GM21619 (cell line): Measurements from ENCODE around the gene JAM3.
A peak's percentile ranks its signal among the peaks of the same experiment; 100 is the strongest.
"Not testable (repeated sequence)": the region's sequence is repeated elsewhere in the genome, so short reads cannot be mapped to it uniquely, and the experiment has no call there.

Source experiments
- ATAC-seq: cut with Tn5 transposase; IDR thresholded peaks from one replicate; pipeline ENCODE4 v1.9.1; 2021; ENCODE audit not compliant: unreplicated experiment

The JAM3 gene

DNA sequence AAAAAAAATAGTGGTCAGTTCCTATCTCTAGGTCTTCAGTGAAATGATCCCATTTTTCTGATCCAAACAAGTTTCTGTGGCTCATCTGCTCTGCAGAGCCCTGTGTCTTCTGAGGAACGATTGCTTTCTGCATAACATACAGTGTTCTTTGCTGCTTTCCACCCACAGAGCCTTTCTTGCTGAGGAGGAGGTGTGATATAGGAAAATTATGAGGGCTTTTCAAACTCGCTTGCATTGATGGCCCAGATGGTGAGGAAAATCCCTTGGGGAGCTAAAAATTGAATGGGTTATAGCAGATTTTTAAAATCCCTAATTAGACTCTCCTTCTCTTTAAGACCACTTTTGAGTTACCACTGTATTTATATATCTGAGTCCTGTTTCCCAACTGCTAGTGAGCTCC, 31.3 kb downstream of the JAM3 start:
- ATAC-seq, result no peak

DNA sequence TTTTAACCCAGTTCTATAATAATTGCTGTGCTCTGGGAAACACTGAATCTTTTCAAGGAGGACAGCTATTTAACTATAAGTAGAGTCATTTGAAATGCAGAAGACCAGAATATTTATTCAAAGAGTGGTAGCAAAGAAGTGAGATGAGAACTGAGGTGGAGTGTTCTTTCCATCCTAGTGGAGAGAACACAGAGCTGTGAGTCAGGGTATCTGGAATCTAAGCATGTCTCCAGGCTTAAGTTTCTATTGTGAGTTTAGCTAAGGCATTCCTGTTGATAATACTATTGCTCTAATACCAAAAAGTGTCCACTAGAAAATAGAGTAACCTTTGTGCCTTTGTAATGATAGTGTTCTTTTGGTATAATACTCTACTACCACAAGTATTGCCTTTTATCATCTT, 32.4 kb downstream of the JAM3 start:
- no peak for ATAC-seq

DNA sequence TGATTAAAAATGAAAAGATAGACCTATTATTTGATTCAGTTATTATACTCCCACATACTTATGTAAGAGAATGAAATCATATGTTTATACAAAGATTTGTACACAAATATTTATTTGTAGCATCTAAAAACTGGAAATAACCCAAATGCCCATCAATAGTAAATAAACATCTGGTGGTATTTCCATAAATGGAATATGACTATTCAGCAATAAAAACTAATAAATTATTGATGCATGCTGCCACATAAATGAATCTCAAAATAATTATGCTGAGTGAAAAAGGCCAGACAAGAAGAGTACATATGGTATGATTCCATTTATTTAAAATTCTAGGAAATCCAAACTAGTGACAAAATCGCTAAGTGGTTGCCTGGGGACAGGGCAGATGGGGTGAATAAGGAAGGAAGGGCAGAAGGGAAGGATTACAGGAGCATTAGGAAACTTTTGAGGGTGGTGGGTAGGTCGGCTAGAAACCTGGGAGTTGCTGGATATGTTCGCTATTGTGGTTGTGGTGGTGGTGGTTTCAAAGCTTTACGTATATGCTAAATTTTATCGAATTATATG, 41.5 kb downstream of the JAM3 start:
- ATAC-seq, result no peak

DNA sequence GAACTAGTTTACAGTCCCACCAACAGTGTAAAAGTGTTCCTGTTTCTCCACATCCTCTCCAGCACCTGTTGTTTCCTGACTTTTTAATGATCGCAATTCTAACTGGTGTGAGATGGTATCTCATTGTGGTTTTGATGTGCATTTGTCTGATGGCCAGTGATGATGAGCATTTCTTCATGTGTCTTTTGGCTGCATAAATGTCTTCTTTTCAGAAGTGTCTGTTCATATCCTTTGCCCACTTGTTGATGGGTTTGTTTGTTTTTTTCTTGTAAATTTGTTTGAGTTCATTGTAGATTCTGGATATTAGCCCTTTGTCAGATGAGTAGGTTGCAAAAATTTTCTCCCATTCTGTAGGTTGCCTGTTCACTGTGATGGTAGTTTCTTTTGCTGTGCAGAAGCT, 44.9 kb downstream of the JAM3 start:
- ATAC-seq, result not testable (repeated sequence)

DNA sequence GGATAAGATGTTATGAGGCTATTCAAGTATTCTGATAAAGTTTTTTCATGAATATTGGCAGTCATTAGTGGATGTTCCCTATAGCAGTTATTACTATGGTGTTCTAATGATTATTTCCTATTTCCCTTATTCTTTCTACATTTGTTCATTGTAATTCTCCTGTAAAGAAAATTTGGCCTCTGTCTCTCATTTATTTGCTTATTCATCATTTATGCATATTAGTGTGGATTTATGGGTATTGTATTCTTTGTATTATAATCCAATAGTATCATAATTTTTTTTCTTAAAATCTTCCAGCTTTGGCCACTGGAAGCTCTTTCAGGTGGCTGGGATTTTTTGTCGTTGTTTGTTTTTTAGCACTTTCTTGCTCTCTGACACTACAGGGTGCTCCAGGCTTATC, 47.3 kb downstream of the JAM3 start:
- ATAC-seq, result no peak

DNA sequence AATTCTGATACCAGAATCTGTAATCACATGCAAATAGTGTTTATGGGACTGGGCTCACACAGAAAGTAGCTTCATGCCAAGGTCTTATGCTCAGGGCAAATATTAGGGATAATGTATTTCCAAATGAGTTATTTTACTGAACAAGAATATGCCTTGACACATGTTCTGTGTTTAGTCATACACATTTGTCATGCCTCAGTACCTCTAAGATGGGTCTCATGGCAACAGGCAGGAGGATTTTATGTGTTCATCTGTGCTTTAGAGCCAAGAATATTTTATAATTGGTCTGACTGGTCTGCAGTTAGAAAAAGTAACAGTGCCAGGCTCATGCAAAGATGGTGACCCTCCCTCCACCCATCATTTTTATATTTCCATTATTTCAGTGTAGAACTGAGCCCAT, 49.1 kb downstream of the JAM3 start:
- ATAC-seq, result no peak

DNA sequence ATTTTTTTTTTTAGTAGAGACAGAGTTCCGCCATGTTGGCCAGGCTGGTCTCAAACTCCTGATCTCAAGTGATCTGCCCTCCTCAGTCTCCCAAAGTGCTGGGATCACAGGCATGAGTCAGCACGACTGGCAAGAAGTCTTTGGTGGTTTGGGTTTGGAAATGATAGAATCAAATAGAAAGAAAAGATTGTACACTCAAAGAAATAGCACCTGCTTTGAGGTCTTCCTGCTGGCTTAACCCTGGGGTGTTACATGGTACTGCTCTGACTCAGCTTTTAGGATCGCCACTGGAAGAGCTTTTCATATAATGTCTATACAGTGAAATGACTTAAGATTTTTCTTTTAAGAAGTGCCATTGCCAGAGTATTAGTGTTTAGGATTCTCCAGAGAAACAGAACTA, 50.2 kb downstream of the JAM3 start:
- ATAC-seq, result no peak

DNA sequence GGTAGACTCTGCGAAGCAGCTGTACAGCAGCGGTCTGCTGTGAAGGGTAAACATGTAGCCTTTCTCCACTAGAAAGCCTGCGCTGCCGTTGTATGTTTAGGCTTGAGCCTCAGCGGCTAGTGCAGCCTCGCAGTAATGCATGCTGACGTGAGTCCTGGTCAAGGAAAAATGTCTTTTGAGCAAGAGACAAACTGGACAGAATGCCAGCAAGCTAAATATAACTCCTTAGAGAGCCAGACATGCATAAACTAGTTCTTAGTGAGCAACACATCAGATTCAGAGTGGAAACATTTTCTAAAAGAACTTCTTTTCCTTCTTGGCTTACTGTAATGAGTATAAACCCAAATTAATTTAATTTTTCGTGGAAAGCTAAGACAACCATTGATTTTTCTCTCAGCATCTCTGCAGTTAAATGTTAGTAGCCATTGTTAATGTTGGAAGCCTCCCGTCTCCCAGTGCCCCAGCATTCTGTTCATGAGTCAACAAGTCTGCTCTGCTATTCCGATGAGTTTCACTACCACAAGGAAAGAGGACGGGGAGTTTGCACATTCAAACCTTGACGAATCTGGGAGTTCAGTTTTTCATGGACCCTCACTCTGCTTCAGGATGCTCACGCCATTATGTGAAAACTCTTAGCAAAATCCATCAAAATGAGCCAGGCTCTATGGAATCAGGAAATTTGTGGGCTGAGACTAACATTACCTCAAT, 51.4 kb downstream of the JAM3 start:
- ATAC-seq, result no peak

DNA sequence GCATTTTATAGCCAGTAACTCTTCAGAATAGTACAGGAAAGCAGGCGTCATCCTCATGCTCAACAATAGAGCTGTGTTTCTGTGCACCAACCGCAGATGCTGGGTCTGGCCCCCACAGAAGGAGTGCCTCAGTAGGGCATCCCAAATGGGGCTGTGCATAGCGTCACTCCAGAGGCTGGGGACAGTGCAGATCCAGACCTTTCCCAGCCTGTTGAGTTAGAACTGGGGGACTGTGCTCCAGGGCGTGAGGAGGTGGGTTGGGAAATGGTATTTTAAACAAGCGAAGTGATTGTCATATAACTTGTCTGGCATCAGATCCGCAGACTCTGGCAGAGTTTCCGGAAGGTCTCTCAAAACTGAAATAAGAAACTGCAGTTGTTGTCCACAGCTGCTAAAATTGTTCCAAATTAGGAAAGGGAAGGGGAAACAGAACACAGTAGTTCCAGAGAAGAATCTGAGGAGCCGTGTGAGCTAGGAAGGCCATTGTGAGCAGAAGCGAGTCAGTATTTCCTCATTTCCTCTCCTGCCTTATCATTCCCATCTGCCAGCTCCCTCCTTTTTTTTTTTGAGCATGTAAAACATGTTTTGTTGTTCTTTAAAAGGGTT, 52.2 kb downstream of the JAM3 start:
- no peak for ATAC-seq

DNA sequence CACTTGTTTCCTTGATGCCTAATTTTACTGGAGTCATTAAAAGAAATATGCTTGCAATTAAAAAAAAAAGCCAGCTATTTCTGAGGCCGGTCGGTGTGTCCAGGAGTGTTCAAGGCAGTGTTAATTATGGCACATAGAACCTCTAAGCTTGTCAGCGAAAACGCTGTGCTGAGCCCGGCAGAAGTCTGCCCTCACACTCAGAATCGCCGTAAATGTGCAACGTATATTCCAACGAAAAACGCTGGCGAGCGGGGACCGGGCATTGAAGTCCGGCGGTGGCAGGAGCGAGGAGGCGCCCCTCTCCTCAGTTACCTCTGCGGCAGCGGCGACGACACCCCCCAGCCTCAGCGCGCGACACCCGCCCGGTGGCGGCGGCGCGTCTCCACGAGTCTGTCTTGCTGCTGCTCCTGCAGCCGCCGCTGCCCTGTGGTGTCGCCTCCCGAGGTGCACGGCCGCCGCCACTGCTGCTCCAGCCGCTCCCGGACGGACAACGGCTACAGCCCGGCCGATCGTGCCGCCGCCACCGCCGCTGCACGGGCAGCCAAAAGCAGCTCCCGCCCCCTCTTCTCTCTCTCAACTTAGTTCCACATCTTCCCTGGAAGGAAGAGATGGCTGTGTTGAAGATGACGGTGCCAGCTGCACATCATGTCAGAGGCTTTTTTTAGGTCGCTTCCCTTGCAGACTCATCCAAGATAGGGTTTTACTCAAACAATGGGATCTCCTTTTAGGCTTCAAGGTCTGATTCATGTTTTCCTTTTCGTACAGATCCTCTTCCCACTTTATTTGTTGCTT, 56.0 kb downstream of the JAM3 start:
- no peak for ATAC-seq

DNA sequence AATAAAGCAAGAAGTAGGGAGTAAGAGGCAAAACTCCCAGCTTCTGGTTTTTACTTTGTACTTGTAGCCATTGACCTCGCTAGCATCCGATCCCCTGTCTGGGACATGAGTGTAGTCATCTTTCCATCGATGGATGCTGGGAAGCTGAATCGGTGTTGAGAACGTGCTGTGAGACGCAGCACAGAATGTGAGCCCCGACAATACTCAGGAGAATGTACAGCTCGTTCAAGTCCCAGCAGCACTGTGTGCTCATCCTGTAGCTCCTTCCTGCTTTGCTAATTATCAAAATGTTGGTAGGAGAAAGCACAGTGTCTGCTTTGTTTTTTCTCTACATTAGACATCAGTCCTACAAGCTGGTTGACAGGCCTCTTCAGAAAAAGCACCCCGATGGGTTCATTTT, 56.6 kb downstream of the JAM3 start:
- ATAC-seq, result no peak

DNA sequence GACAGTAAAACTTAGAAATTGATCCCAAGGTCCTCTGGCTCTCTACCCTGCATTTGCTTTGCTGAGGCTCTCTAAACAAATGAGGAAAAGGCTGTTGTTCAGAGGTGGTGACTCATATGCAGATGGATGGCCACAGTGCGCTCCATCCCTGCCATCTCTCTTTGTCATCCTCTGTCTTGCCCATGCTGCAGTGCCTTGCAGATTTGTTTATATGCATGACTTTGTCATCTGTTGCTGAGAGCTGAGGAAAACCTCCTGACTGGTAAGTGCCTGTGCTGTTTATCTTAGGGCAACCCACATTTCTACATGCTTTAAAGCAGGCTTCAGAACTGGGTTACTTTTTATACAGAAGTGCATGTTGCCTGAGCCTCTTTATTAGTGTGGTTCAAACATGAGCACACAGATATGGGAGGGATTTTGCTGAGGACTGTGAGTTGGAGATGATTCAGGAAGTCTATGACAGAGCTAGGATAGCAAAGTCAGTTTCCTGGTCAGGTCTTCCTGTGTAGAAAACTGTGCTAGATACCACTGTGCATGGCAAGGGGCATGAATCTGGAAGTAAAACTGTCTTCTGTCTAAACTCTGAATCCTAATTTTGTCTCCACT, 57.4 kb downstream of the JAM3 start:
- no peak for ATAC-seq

DNA sequence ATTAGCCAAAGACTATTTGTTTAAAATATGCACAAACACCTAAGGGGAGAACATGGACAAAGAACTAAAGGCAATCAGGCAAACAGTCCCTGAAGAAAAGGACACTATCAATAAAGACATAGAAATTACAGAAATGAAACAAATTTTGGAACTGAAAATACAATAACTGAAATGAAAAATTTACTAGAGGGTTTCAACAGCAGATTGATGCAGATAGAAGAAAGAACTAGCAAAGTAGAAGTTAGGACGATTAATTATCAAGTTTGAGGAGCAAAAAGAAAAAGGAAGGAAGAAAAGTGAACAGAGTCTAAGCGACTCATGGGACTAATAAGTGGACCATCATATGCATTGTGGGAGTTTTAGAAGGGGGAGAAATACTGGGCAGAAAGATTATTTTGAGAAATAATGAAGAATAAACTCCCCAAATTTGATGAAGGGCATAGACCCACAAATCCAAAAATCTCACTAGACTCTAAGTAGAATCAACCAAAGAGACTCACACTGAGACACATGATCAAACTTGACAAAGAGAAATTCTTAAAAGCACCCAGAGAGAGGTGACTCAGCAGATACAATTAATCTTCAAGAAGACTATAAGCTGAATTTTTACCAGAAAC, 62.9 kb downstream of the JAM3 start:
- no peak for ATAC-seq

DNA sequence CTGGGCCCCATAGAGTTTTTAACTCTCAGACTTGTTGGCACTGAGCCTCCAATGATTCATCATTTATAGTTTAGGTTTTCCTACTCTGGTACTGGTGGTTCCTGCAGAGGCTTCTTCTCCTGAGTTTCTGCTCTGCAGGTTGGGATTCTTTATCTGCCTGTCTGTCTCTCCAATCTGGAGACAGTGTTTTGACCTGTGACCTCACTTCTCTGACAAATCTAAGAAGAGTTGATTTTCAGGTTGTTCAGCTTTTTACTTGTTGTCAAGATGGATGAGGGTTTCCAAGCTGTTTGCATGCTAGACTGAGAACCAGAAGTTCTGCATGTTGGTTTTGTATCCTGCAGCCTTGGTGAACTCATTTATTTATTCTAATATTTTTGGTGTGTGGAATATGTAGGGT, 63.9 kb downstream of the JAM3 start:
- ATAC-seq, result no peak

DNA sequence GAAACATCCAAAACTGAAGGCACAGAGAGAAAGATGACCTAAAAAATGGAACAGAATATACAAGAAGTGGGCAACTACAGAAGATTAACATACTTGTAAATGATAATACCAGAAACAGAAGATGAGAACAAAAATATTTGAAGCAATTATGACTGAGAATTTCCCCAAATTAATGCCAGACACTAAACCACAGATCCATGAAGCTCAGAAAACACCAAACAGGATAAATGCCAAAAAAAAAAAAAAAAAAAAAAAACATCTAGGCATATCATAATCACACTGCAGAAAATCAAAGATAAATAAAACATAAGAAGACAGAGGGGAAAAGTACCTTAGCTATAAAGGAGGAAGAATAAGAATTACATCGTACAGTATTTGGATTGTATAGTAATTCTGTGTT, 65.3 kb downstream of the JAM3 start:
- ATAC-seq, result no peak

DNA sequence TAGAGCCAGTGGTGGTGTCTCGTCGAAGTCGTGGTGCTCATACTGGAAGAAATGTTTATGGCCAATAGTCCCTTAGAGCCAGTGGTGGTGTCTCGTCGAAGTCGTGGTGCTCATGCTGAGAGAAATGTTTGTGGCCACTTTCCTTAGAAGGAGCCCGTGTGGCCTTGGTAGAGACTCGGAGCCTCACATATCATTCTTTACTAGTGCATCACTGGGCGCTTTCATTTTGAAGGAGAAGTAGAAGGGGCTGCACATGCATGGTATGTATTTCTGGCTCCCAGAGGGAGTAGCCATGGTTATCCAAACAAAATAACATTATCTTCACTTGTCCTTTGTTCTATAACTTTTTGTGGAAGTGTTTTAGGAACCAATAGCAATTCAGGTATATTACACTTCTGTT, 69.5 kb downstream of the JAM3 start:
- no peak for ATAC-seq

DNA sequence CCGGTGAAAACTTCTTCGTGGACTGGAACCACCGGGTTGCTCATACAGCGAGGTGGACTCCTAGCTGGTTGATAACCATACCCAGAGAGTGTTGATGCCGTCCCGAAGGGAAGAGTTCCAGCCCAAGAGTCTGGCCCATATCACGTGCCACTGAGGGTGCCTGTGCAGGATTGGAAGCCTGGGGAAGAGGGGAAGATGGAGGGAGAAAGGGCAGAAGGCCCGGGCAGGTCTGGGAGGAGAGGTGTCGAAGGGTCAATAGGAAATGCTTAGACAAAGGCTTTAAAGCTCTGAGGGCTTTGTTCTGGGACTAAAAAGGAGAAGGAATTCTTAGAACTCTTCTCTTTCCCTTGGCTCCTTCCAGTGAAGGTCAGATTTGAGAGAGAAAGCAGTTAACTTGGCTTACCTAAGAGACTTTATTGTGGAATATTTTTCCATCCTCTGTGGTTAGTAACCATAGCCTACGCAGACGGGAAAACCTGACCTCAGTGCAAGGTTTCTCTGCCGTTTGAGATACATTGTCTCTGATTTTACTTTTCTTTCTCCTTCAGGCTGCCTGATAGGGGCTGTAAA, 70.5 kb downstream of the JAM3 start:
- no peak for ATAC-seq

DNA sequence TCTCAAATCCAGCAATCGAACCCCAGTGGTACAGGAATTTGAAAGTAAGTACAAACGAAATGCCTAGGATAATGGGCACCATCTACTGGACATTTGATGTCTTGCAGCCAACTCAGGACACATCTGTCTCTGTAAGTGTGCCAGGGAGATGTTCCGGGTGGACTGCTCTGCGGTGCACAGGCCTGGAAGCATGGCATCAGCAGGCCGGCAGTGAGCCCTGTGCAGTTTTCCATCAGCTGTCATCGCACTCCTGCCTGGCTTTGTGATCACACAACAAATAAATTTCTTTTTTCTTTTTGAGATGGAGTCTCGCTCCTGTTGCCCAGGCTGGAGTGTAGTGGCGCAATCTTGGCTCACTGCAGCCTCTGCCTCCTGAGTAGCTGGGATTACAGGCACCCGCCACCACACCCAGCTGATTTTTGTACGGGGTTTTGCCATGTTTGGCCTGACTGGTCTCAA, 71.0 kb downstream of the JAM3 start:
- peak; percentile 76 for ATAC-seq

DNA sequence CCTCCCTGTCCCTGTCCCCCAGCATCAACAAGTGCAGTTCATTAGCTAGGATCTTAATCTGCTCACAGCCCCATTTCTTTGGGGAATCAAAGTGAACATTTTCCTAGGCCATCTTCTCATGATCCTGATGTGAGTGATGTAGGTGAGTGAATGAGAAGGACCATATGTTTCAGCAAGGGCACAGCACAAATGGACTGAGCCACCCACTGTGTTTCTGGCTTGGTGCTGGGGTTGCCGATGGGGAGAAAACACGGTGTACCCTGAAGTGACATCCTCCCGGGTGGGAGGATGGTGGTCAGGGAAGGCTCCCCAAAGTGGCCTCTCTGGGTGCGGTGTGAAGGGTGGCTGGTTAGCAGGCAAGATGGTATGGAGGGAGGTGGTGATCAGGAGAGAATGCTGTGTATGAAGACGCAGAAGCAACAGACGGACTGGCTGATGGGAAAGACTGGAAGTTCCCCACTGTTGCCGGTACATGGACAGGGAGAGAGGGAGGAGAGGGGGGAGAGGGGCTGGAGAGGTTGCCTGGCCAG, 72.2 kb downstream of the JAM3 start:
- no peak for ATAC-seq

DNA sequence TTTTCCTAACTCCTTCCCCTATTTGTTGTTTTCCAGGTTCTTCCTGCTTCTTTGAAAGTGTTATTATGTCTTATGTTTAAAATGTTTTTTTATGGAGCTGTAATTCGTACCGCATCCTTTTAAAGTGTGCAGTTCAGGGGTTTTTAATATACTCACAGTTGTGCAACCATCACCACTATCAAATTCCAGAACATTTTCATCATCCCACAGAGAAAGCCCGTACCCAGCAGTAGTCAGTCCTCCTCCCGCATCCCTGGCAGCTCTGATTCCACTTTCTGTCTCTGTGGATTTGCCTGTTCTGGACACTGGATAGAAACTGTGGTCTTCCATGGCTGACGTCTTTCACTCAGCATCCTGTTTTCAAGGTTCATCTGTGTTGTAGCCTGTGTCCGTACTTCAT, 73.7 kb downstream of the JAM3 start:
- ATAC-seq, result no peak
